MCF 10A (cell line): ENCODE results near the gene BAHD1. TPM values are rescaled to one million over a fixed set of nuclear protein-coding genes. Genes with fewer than 3 reads are reported as not detected.
A peak's percentile ranks its signal among the peaks of the same experiment; 100 is the strongest.

Experiments used
- BruUV-seq: library from RNA; stranded (reverse); fragments of 400-500 nt; replicated peaks from 2 replicates; lab custom pipeline; 2021; lab: Mats Ljungman, UMichigan
- CTCF ChIA-PET: fragments of 300-600 bp; sonication (Branson Sonifier 250); formaldehyde crosslinking; extraction: SDS; loops from one replicate; lab custom pipeline; 2021; ENCODE audit warnings: antibody characterized with exemption, inconsistent platforms; lab: Yijun Ruan, JAX
- POLR2A ChIA-PET: fragments of 300-600, 350-650 bp; sonication (Branson Sonifier 250); formaldehyde crosslinking; extraction: SDS; loops from one replicate; lab custom pipeline; 2020; ENCODE audit warnings: antibody characterized with exemption, inconsistent platforms; lab: Yijun Ruan, JAX
- DNase-seq: peaks from one replicate; pipeline ENCODE4 v3.0.0-alpha.2; 2018; ENCODE audit not compliant: unreplicated experiment
- H3K27ac Mint-ChIP-seq: one replicate; pipeline ENCODE4 v1.8.0; 2022; ENCODE audit warnings: mild to moderate bottlenecking, low read depth, mixed read lengths; ENCODE audit not compliant: unreplicated experiment
- H3K27me3 Mint-ChIP-seq: one replicate; pipeline ENCODE4 v1.8.0; 2022; ENCODE audit warnings: mixed read lengths; ENCODE audit not compliant: insufficient read depth, unreplicated experiment
- H3K36me3 Mint-ChIP-seq: one replicate; pipeline ENCODE4 v1.8.0; 2022; ENCODE audit warnings: mild to moderate bottlenecking, moderate library complexity, mixed read lengths; ENCODE audit not compliant: insufficient read depth, unreplicated experiment
- H3K4me1 Mint-ChIP-seq: one replicate; pipeline ENCODE4 v1.8.0; 2022; ENCODE audit warnings: mixed read lengths; ENCODE audit not compliant: insufficient read depth, unreplicated experiment
- H3K4me3 Mint-ChIP-seq: one replicate; pipeline ENCODE4 v1.8.0; 2022; ENCODE audit warnings: mild to moderate bottlenecking, moderate library complexity, mixed read lengths; ENCODE audit not compliant: unreplicated experiment
- H3K9me3 Mint-ChIP-seq: one replicate; pipeline ENCODE4 v1.8.0; 2022; ENCODE audit warnings: mixed read lengths; ENCODE audit not compliant: unreplicated experiment
- intact Hi-C: fragments of 100-400 bp; cut with micrococcal nuclease; formaldehyde crosslinking; loops from 2 replicates; pipeline ENCODE4 v1.14.1; 2022
- total RNA-seq: library from RNA; stranded (reverse); gene quantifications from 2 replicates; pipeline ENCODE4 v1.2.3, GENCODE V29; 2022
- TF ChIP-seq, protein P1 (sequence below): fragments of 200-600 bp; IDR thresholded peaks from one replicate; pipeline ENCODE4 v1.8.0; 2022; ENCODE audit warnings: antibody characterized with exemption, mild to moderate bottlenecking; ENCODE audit not compliant: unreplicated experiment

BAHD1 gene
- total RNA-seq, 1 experiment from 2014 or later = 14.9 TPM

DNA sequence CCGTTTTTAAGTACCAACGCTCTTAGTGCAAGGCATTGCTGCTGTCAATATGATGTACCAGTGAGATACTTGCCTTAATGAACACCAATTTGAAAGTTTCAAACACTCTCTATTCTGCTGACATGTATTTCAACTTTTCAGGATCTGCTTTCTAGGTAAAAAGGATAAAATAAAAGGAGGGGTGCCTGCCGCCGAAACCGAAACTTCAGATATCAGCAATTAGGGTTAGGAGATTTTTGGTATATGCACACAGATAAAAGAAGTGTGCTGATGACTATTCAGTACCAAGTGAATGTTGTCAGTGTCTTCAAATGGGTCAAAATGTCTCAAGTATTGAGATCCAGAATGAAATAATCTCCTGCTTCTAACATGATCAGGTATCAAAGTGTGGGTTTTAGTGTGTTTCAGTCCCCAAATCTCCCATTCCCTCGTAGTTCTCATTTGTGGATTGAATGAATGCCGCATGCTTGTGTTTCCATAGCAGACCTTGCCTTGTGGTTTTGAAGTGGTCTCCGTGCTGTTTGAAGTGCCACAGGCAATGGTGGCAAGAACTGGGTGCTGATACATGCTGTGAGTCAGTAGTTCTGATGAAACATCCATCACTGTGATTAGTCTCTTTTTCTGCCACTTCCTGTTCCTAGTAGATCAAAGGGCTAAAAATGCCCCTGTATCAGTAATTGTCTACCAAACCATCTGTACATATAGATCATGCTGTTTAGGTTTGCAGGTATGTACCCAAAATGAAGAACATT lies 52.5 kb downstream of the BAHD1 start:
- ChIA-PET POLR2A (no interaction called here), CTCF (interaction anchor here (0.7 kb wide), 1 partner anchor 38 kb away, joined by 3 read pairs; no protein-coding TSS in a partner anchor)
- Mint-ChIP-seq H3K4me3 (no peak overlapping the region), H3K9me3 (no peaks in the 10 kb centered on the region), H3K36me3 (no peaks in the 10 kb centered on the region), H3K27ac (no peak overlapping the region), H3K4me1 (peaks cover 8% of the 10 kb centered on the region), H3K27me3 (no peaks in the 10 kb centered on the region)
- TF ChIP-seq, protein P1, sequence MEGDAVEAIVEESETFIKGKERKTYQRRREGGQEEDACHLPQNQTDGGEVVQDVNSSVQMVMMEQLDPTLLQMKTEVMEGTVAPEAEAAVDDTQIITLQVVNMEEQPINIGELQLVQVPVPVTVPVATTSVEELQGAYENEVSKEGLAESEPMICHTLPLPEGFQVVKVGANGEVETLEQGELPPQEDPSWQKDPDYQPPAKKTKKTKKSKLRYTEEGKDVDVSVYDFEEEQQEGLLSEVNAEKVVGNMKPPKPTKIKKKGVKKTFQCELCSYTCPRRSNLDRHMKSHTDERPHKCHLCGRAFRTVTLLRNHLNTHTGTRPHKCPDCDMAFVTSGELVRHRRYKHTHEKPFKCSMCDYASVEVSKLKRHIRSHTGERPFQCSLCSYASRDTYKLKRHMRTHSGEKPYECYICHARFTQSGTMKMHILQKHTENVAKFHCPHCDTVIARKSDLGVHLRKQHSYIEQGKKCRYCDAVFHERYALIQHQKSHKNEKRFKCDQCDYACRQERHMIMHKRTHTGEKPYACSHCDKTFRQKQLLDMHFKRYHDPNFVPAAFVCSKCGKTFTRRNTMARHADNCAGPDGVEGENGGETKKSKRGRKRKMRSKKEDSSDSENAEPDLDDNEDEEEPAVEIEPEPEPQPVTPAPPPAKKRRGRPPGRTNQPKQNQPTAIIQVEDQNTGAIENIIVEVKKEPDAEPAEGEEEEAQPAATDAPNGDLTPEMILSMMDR = no peak
- intact Hi-C loops = no loop called here
- DNase-seq = peak; percentile 46
- BruUV-seq = no TSS peak

DNA sequence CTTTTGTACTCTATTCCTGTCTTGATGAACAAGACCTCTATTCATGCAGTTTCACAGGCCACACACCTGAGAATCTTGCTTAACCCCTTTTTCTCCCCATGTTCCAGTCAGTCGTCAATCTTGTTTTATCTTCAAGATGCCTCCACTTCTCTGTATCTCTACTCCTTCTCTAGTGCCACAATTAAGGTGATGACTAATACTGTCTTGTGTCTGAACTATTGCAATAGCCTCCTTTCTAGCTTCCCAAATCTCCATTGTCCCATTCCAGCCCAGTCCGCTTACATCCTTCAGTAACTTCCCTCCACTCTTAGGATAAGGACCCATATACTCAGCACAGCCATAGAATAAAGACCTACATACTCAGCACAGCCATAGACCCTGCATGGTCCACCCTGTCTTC lies 54.8 kb downstream of the BAHD1 start:
- intact Hi-C loops = no loop called here
- Mint-ChIP-seq H3K4me3 (no peak overlapping the region), H3K27me3 (no peaks in the 10 kb centered on the region), H3K27ac (no peak overlapping the region), H3K9me3 (no peaks in the 10 kb centered on the region), H3K36me3 (no peaks in the 10 kb centered on the region), H3K4me1 (peaks cover 12% of the 10 kb centered on the region)
- TF ChIP-seq, protein P1 = no peak
- POLR2A ChIA-PET = no interaction called here
- CTCF ChIA-PET = no interaction called here
- DNase-seq = no peak
- BruUV-seq = no TSS peak

DNA sequence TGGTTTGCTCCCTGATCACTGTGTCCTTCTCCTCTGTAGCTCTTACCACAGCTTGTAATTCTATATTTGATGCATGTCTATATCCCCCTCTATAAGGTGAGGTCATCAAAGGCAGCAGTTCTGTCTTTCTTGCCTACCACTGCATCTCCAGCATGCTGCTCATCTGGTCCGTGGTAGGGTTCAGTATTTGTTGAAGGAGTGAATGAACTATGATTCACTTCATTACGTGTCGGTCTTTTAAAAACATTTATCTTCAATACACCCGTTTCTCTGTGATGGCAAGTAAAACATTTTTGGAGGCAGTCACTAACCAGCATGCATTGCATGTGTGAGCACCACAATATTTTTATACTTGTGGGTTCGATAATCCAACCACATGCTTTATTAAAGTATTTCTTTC lies 57.7 kb downstream of the BAHD1 start:
- Mint-ChIP-seq H3K27ac (no peak overlapping the region), H3K36me3 (no peaks in the 10 kb centered on the region), H3K4me3 (no peak overlapping the region), H3K4me1 (peaks cover 7% of the 10 kb centered on the region), H3K27me3 (no peaks in the 10 kb centered on the region), H3K9me3 (no peaks in the 10 kb centered on the region)
- POLR2A ChIA-PET = interaction anchor here (1.1 kb wide), 1 partner anchor 20 kb away, joined by 3 read pairs; no protein-coding TSS in a partner anchor
- TF ChIP-seq, protein P1 = no peak
- no peak for DNase-seq
- intact Hi-C loops = no loop called here
- BruUV-seq = no TSS peak
- CTCF ChIA-PET = interaction anchor here (0.5 to 1.9 kb wide), 2 partner anchors 21 to 87 kb away, joined by 3 to 6 read pairs; no protein-coding TSS in a partner anchor

DNA sequence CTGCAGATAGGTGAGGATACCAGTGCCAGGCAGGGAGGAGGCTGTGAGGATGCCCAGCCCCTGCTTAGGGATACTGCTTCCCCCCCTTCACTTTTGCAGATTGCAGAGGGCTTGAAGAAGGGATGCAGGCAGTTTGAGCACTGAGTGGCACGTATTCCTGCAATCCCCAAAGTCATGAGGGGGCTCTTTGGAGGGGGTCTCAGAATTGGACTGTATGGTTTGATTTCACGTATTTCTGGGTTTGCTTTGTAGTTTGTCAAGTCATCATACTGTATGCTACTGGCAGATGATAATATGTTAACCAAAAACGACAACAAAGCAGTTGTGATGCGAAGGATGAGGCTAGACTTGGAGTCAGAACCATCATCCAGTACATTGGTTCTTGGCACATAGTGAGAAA lies 58.1 kb downstream of the BAHD1 start:
- intact Hi-C loops = no loop called here
- POLR2A ChIA-PET = no interaction called here
- Mint-ChIP-seq H3K9me3 (no peaks in the 10 kb centered on the region), H3K27me3 (no peaks in the 10 kb centered on the region), H3K36me3 (no peaks in the 10 kb centered on the region), H3K4me3 (no peak overlapping the region), H3K4me1 (peaks cover 7% of the 10 kb centered on the region), H3K27ac (no peak overlapping the region)
- CTCF ChIA-PET = interaction anchor here (0.6 to 1.9 kb wide), 2 partner anchors 19 to 20 kb away, joined by 3 to 6 read pairs; no protein-coding TSS in a partner anchor
- DNase-seq = no peak
- TSS peak; percentile 100 for BruUV-seq
- TF ChIP-seq, protein P1 = no peak
